GM12878 (cell line): ENCODE data around the gene KIF23. TPM values are rescaled to one million over a fixed set of nuclear protein-coding genes. Genes with fewer than 3 reads are reported as not detected.

Experiments used
- ATAC-seq: fragments of 200-7000 bp; cut with Tn5 transposase; 3 replicates; pipeline ENCODE4 v1.9.1; 2020; ENCODE audit warnings: mild to moderate bottlenecking, moderate library complexity
- BruUV-seq: library from RNA; stranded (reverse); fragments of 400-500 nt; replicated peaks from 2 replicates; lab custom pipeline; 2021; lab: Mats Ljungman, UMichigan
- CTCF ChIA-PET: fragments of 300-600 bp; sonication (Branson Sonifier 250); formaldehyde crosslinking; extraction: SDS; loops from one replicate; lab custom pipeline; 2021; ENCODE audit warnings: inconsistent platforms; lab: Yijun Ruan, JAX
- POLR2A ChIA-PET: fragments of 350-600 bp; formaldehyde crosslinking; extraction: SDS; loops from one replicate; lab custom pipeline; 2021; ENCODE audit warnings: inconsistent platforms; lab: Charles Lee
- RAD21 ChIA-PET: fragments of 300-600 bp; sonication (Branson Sonifier 250); formaldehyde crosslinking; loops from one replicate; lab custom pipeline; 2023; ENCODE audit warnings: antibody characterized with exemption; ENCODE audit not compliant: unreplicated experiment; lab: Charles Lee
- SMC1A ChIA-PET: fragments of 300-600 bp; sonication (Branson Sonifier 250); formaldehyde crosslinking; loops from one replicate; lab custom pipeline; 2023; ENCODE audit not compliant: unreplicated experiment, uncharacterized antibody; lab: Charles Lee
- DNase-seq: peaks from one replicate; pipeline ENCODE4 v3.0.0-alpha.2; 2011; ENCODE audit warnings: low read depth, low spot score
- FAIRE-seq: peaks from 3 replicates; lab custom pipeline; 2011; peaks lifted over from hg19 to GRCh38; lab: Jason Lieb, UNC
- H2AFZ ChIP-seq: 2 replicates; pipeline ENCODE4 v1.6.0; 2011; ENCODE audit warnings: low read depth, low read length, control low read depth; ENCODE audit not compliant: control insufficient read depth
- H3K27ac ChIP-seq: 2 replicates; pipeline ENCODE4 v1.5.1; 2011; ENCODE audit warnings: control low read depth; ENCODE audit not compliant: control insufficient read depth, insufficient read depth
- H3K27me3 ChIP-seq, 2 experiments: replicated peaks in 1 of 2; 2 replicates each; pipeline versions ENCODE4 v1.6.0 to v1.6.1; 2011; ENCODE audit warnings: low read length in 1 of 2; ENCODE audit not compliant: control insufficient read depth in 2 of 2, insufficient read depth in 2 of 2
- H3K36me3 ChIP-seq, 2 experiments: 2 replicates each; pipeline ENCODE4 v1.5.1; 2011; ENCODE audit warnings: low read length in 1 of 2; ENCODE audit not compliant: control insufficient read depth in 2 of 2, insufficient read depth in 2 of 2
- H3K4me1 ChIP-seq: 2 replicates; pipeline ENCODE4 v1.6.1; 2011; ENCODE audit warnings: mild to moderate bottlenecking, low read length, moderate library complexity, mixed read lengths; ENCODE audit not compliant: control insufficient read depth, insufficient read depth
- H3K4me2 ChIP-seq: 2 replicates; pipeline ENCODE4 v1.6.0; 2011; ENCODE audit warnings: control low read depth; ENCODE audit not compliant: control insufficient read depth, insufficient read depth
- H3K4me3 ChIP-seq: fragments of 200-600 bp; sonication (generic); 2 replicates; pipeline ENCODE4 v1.5.1; 2016
- H3K79me2 ChIP-seq: 2 replicates; pipeline ENCODE4 v1.6.0; 2011; ENCODE audit warnings: low read length; ENCODE audit not compliant: control insufficient read depth, insufficient read depth
- H3K9ac ChIP-seq: 2 replicates; pipeline ENCODE4 v1.8.0; 2011; ENCODE audit warnings: low read length, control low read depth, mixed read lengths; ENCODE audit not compliant: control insufficient read depth, insufficient read depth
- H3K9me3 ChIP-seq: replicated peaks from 3 replicates; pipeline ENCODE4 v1.5.1; 2011; ENCODE audit warnings: mild to moderate bottlenecking, low read length; ENCODE audit not compliant: control insufficient read depth, insufficient read depth
- H4K20me1 ChIP-seq: 2 replicates; pipeline ENCODE4 v1.6.0; 2011; ENCODE audit not compliant: control insufficient read depth, insufficient read depth
- BMI1 ChIP-seq: fragments of 450-650 bp; IDR thresholded peaks from 2 replicates; pipeline ENCODE4 v1.6.1; 2016; ENCODE audit warnings: mild to moderate bottlenecking, moderate library complexity, borderline replicate concordance
- CTCF ChIP-seq, 3 experiments: IDR thresholded peaks in 2 of 3; conservative IDR thresholded peaks in 1 of 3; 2 replicates each; pipeline ENCODE4 v1.5.1; 2011; ENCODE audit warnings: low read depth in 3 of 3, low read length in 3 of 3, mild to moderate bottlenecking in 3 of 3, control low read depth in 2 of 3, moderate library complexity in 2 of 3, inconsistent platforms in 1 of 3, mixed read lengths in 1 of 3; ENCODE audit not compliant: control insufficient read depth in 2 of 3, insufficient read depth in 1 of 3; ENCODE audit errors: extremely low read depth in 1 of 3
- EGR1 ChIP-seq, 2 experiments: IDR thresholded peaks; 1 replicate in 1 of 2; 2 replicates in 1 of 2; pipeline ENCODE4 v1.6.1; 2011 to 2012; ENCODE audit warnings: low read depth in 2 of 2, low read length in 2 of 2, borderline replicate concordance in 1 of 2, mild to moderate bottlenecking in 1 of 2, moderate library complexity in 1 of 2
- LARP7 ChIP-seq: fragments of 450-650 bp; IDR thresholded peaks from 2 replicates; pipeline ENCODE4 v1.6.1; 2017; ENCODE audit warnings: mild to moderate bottlenecking
- MEF2B ChIP-seq: fragments of 450-650 bp; IDR thresholded peaks from 2 replicates; pipeline ENCODE4 v1.6.1; 2018; ENCODE audit warnings: mild to moderate bottlenecking, moderate library complexity; ENCODE audit not compliant: partially characterized antibody, poor library complexity, severe bottlenecking
- NKRF ChIP-seq: fragments of 450-650 bp; conservative IDR thresholded peaks from 2 replicates; pipeline ENCODE4 v1.6.1; 2017; ENCODE audit warnings: mild to moderate bottlenecking, moderate library complexity
- POLR2A ChIP-seq: IDR thresholded peaks from 2 replicates; pipeline ENCODE4 v1.6.1; 2011; ENCODE audit warnings: low read depth, mild to moderate bottlenecking, low read length
- RAD21 ChIP-seq: IDR thresholded peaks from 2 replicates; pipeline ENCODE4 v1.6.1; 2011; ENCODE audit warnings: mild to moderate bottlenecking, low read depth, low read length, moderate library complexity; ENCODE audit not compliant: insufficient read depth
- SMC3 ChIP-seq: IDR thresholded peaks from 2 replicates; pipeline ENCODE4 v1.6.1; 2011; ENCODE audit warnings: low read length, improper control_type of control experiment, borderline replicate concordance
- TARDBP ChIP-seq: IDR thresholded peaks from 2 replicates; pipeline ENCODE4 v1.6.1; 2016; ENCODE audit warnings: borderline replicate concordance
- USF2 ChIP-seq: IDR thresholded peaks from 2 replicates; pipeline ENCODE4 v1.6.1; 2011; ENCODE audit warnings: low read depth, low read length, improper control_type of control experiment, borderline replicate concordance
- YY1 ChIP-seq: IDR thresholded peaks from 2 replicates; pipeline ENCODE4 v1.6.1; 2011; ENCODE audit warnings: low read depth, mild to moderate bottlenecking, low read length
- ZNF217 ChIP-seq: fragments of 450-650 bp; IDR thresholded peaks from 2 replicates; pipeline ENCODE4 v1.6.1; 2017; ENCODE audit warnings: antibody characterized with exemption, mild to moderate bottlenecking
- WGBS: methylation state at CpG from one replicate; pipeline ENCODE4 v1.1.6; 2016; ENCODE audit warnings: low lambda C conversion rate; ENCODE audit not compliant: insufficient replicate concordance, insufficient coverage; ENCODE audit errors: missing lambda C conversion rate; 5-methylcytosine and 5-hydroxymethylcytosine counted together
- in situ Hi-C: fragments of 300-500 bp; cut with MboI; formaldehyde crosslinking; loops from 9 replicates; pipeline ENCODE4 v1.14.3; 2018; ENCODE audit warnings: mixed read lengths
- intact Hi-C: fragments of 100-400 bp; cut with micrococcal nuclease; formaldehyde crosslinking; loops from one replicate; pipeline ENCODE4 v1.14.2; 2022; ENCODE audit not compliant: unreplicated experiment
- polyA plus RNA-seq, 11 experiments: library from polyadenylated mRNA; depleted of rRNA in 4 of 11; unstranded in 6 of 11; stranded (reverse) in 5 of 11; fragments of >200 nt; fragmentation: Nextera tagmentation in 4 of 11; fragmentation: Illumina TruSeq in 1 of 11; extraction: Ambion mirVana in 4 of 11; extraction: Trizol in 1 of 11; gene quantifications; 1 replicate in 1 of 11; 2 replicates in 10 of 11; pipeline versions ENCODE4 v1.2.1 to v1.2.3, GENCODE V29; 2011 to 2016; ENCODE audit warnings: inconsistent platforms in 2 of 11, missing spikeins in 2 of 11, low read depth in 1 of 11
- total RNA-seq, 4 experiments: library from RNA; depleted of rRNA in 3 of 4; stranded (reverse); fragments of >200 nt in 3 of 4; fragmentation: Illumina TruSeq in 1 of 4; extraction: Trizol in 1 of 4; gene quantifications; 2 replicates each; pipeline versions ENCODE4 v1.2.1 to v1.2.3, GENCODE V29; 2013 to 2021

The KIF23 gene
- total and polyA plus RNA-seq, 10 of the 15 experiments (the other 5 are each of a cell fraction or from before 2014, with no cell fraction given), result 28.0 to 62.5 (median 46.6) TPM

GRCh38 chr15:69478259-69478781 is 64.2 kb downstream of the KIF23 start:
- peaks cover 3% of the 10 kb centered on the region; the same call in 2 of the 3 replicates for H3K9me3 ChIP-seq
- no peak overlapping the region for H3K4me2 ChIP-seq
- ChIA-PET SMC1A (interaction anchor here (0.7 to 1.5 kb wide), 6 partner anchors 13 to 1012 kb away, joined by 3 to 5 read pairs (median 4); no protein-coding TSS in a partner anchor), CTCF (interaction anchor here (0.6 to 2.1 kb wide), 19 partner anchors 10 to 1248 kb away, joined by 3 to 10 read pairs (median 3); no protein-coding TSS in a partner anchor), POLR2A (interaction anchor here (0.7 kb wide), 1 partner anchor 193 kb away, joined by 5 read pairs; no protein-coding TSS in a partner anchor)
- FAIRE-seq (no peak), ATAC-seq (peak; percentile 62)
- no peaks in the 10 kb centered on the region for H3K79me2 ChIP-seq
- H3K27me3 ChIP-seq, result no peaks in the 10 kb centered on the region
- H3K27ac ChIP-seq, result no peak overlapping the region
- in situ Hi-C loops, result loop anchor here (10.0 kb wide), 1 partner anchor 1246 kb away; no protein-coding TSS in a partner anchor
- intact Hi-C loops, result loop anchor here (2.0 to 10.0 kb wide), 7 partner anchors 244 to 1334 kb away; partner anchors contain the start of gene TLE3
- no peaks in the 10 kb centered on the region for H3K36me3 ChIP-seq
- H3K4me1 ChIP-seq, result no peaks in the 10 kb centered on the region
- H3K4me3 ChIP-seq, result no peak overlapping the region
- TF ChIP-seq YY1, result 0 out of 2 replicates have a peak, but pooled peaks have one; percentile 7
- 0 out of 3 replicates have a peak, but pooled peaks of 1 of the 2 experiments have one; percentile 14 for TF ChIP-seq EGR1 (IDR thresholded peaks at IDR 0.05; ENCODE audit: borderline replicate concordance in 1 of 2, low read depth in 2 of 2, low read length in 2 of 2)
- no peak for TF ChIP-seq TARDBP
- no peak for TF ChIP-seq LARP7
- no peak for TF ChIP-seq USF2
- peak; percentile 57; the same call in 1 of the 2 replicates for TF ChIP-seq SMC3
- no peak for TF ChIP-seq ZNF217
- TF ChIP-seq MEF2B, result peak; percentile 66
- TF ChIP-seq CTCF (IDR thresholded peaks at IDR 0.05 in 2 of 3, conservative IDR thresholded peaks at IDR 0.05 in 1 of 3; ENCODE audit: control insufficient read depth in 2 of 3, extremely low read depth in 1 of 3, insufficient read depth in 1 of 3, low read depth in 3 of 3, low read length in 3 of 3), result peak; percentile 71 to 80 (median 79)
- TF ChIP-seq BMI1, result no peak
- no peak for TF ChIP-seq POLR2A
- no peak for TF ChIP-seq NKRF
- TF ChIP-seq RAD21, result peak; percentile 82
- TF ChIP-seq, all 136 proteins: peak for 6
- Histone ChIP-seq H3K9ac (no peak overlapping the region), H2AFZ (no peak overlapping the region), H4K20me1 (no peaks in the 10 kb centered on the region)
- WGBS, result 18% methylated on average over 13 of the region's 13 CpGs
- no peak for DNase-seq
- RAD21 ChIA-PET, result interaction anchor here (0.6 to 1.9 kb wide), 11 partner anchors 24 to 1246 kb away, joined by 3 to 8 read pairs (median 3); no protein-coding TSS in a partner anchor
- BruUV-seq, result no TSS peak
